Activated naive CD4-positive, alpha-beta T cell treated with anti-CD3 and anti-CD28 coated beads, Interleukin-2, amount 50 U/mL, for 16 hours (primary cell): ENCODE results near the gene S100P.
A peak's percentile ranks its signal among the peaks of the same experiment; 100 is the strongest.
"Not testable (repeated sequence)": the region's sequence is repeated elsewhere in the genome, so short reads cannot be mapped to it uniquely, and the experiment has no call there.

Source experiments
- DNase-seq: peaks from one replicate; pipeline ENCODE4 v3.0.0-alpha.2; 2020

The S100P gene

DNA sequence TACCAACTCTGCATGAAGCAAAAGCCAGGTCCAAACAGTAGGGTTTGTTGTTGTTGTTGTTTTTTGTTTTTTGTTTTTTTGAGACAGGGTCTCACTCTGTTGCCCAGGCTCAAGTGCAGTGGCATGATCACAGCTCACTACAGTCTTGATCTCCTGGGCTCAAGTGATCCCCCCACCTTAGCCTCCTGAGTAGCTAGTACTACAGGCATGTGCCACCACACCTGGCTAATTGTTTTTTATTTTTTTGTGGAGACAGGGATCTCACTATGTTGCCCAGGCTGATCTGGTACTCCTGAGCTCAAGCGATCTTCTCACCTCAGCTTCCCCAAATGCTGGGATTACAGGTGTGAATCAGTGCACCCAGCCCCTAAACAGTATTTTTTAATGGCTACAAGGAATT, 6.2 kb downstream of the S100P start:
- DNase-seq, result no peak

GRCh38 chr4:6701371-6701770, 7.7 kb downstream of the S100P start:
- DNase-seq, result no peak

- no peak for DNase-seq
These were observed 9.1 kb downstream of the S100P start for GRCh38 chr4:6702761-6703160.

GRCh38 chr4:6703786-6704185, 10.1 kb downstream of the S100P start:
- no peak for DNase-seq

- DNase-seq, result no peak
These were observed 12.0 kb downstream of the S100P start for GRCh38 chr4:6705646-6706045.

DNA sequence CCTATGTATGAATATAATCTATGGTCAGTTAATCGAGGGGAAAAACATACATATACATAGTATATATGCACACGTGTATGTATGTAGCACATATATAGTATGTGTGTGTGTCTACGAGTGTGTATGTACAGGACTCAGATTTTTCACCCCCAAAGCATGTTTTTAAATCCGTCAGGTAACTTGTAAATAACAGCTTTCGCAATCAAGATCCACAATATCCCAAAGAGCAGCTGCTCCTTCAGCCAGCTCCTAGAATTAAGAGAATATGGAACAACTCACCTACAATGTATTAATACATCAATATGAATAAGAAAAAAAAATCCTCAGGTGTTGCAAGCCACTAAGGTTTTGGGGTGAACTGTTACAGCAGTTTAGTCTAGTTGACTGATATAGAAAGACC, 12.5 kb downstream of the S100P start:
- no peak for DNase-seq

DNA sequence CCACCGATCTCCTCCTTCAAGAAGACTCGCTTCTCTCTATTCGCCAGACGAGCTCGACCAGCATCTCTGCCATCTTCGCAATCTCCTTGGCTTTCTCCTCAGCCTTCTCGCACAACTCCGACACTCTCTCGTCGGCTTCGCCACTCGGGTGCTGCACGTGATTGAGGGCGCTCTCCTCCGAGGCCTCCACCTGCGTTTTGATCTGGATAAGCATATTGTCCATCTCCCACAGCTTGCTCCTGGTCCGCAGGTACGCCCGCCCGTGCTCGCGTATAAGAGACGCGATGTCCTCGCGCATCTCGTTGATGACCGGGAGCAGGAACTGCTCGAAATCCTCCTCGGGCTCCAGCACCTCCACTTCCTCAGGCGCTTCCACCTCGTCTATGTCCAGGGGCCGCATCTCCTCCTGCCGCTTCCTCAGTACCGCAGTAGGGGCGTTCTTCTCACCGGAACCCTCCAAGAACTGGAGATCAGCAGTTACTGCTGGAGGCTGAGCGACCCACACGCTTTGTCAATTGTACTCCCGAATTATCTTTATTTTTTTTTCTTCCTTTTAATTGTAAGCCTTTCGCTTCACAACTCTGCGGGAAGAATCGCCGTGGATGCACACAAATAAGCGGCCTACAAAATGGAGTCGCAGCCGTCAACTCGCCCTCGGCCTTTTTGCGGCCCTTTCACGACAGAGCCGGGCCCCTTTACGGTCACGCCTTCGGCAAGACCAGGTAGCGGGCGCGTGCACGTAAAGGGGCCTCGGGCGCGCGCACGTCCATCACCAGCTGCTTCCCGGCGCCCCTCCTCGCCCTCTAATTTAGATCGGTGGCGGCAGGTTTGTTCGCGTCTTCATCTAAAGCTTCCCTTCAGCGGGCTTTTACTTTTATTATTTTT, 15.8 kb downstream of the S100P start, which contains the start of gene MRFAP1L1:
TSS of gene MRFAP1L1 (minus strand) at position 636 of the 885 bp plus-strand sequence. CDS start at position 400, 236 bp downstream.
- peak; percentile 98 for DNase-seq

DNA sequence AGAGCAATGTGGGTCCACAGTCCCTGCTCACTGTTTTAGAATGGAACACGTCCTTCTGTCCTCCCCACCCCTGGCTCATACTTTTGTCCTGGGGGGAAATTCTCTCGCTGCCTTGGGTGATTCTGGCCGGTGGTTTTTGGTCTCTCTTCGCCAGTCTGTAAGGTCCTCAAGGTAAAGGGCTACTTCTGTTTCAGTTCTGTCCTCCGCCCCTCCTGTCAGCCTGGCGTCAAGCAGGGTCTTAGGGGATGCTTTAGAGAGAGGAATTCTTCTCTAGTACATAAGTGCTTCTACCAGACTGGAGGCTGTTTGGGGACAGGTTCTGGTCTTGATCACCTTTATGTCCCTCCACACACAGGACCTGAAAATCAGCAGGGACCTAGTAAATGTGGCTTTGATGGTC, 16.6 kb downstream of the S100P start:
- no peak for DNase-seq

DNA sequence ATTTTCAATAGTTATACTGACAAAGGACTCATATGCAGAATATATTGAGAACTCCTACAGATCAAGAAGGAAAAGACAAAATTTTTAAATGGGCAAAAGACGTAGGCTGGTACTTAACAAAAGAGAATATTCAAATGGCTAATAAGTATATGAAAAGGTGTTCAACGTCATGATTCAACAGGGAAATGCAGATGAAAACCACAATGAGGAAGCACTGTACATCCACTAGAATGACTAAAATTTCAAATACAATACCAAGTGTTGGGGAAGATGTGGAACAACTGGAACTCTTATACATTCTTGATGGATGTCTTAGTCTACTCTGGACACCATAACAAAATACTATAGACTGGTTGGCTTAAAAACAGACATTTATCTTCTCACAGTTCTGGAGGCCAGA, 17.3 kb downstream of the S100P start:
- no peak for DNase-seq

- no peak for DNase-seq
These were observed 21.3 kb downstream of the S100P start for GRCh38 chr4:6714954-6715353.

DNA sequence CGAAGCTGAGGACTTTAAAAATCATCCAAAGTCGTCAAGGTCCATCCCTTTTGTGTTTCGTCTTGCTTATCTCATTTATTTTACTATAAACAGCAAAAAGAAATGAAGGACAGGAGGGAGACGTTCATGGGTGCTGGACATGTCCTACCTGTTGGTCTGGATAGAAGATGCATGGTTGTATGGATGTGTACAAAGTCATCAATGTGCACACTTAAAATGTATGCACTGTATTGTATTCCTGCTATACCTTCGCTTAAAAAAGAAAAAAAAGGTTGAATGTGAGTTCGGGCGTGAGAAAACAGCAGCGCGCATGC, 22.0 kb downstream of the S100P start:
- no peak for DNase-seq

GRCh38 chr4:6716018-6716911, 22.6 kb downstream of the S100P start, which contains the start of gene BLOC1S4:
Gene BLOC1S4 (plus strand): TSS chr4:6716174. CDS start chr4:6716210, 36 bp downstream.
- DNase-seq, result peak; percentile 87

- DNase-seq, result no peak
These were observed 23.4 kb downstream of the S100P start for GRCh38 chr4:6716958-6717655.

DNA sequence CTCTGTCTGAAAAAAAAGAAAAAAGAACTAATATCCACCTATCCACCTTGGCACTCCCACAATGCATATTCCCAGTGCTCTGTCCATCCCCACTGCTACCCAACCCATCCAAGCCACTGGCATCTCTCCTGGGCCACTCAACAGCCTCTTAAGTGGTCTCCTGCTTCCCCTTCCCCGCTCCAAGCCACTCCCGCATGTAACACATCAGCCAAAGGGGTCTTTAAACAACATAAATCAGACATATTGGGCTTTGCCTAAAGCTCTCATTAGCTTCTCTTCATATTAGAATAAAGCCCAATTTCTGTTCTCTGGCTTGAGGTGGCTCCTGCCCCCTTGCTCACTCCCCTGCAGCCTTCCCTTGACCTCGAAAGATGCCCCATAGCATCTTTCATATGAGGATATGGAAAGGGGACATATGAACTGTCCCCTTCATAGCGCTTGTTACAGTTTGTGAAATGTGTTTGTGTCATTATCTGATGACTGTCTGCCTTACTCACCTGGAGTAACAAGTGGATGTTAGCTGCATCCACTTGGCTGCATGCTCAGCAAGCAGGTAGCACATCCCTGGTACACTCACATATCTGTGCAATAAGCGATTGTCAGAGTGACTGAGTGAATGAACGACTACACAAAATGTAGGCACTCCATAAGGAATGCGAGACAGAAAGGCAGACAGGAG, 25.4 kb downstream of the S100P start:
- no peak for DNase-seq

- no peak for DNase-seq
These were observed 26.0 kb downstream of the S100P start for GRCh38 chr4:6719611-6720179.

- peak; percentile 82 for DNase-seq
These were observed 26.6 kb downstream of the S100P start for GRCh38 chr4:6720202-6720699.

DNA sequence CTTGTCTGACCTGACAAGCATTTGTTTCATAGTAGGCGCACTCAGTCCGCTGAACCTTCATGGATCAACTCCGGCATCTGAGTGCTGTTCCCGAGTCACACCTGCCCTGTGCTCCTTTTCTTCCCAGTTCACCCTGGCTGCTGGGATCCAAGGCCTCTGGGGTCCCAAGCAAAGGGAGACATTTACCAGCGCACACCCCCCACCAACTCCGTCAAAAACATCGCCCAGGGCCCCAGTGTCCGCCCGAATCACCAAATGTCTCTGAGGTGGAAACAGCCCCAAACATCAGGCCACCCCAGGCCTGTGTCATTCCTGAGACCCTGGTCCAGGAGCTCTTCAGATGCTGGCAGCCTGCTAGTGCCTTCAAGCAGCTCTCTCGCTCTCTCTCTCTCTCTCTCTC, 27.4 kb downstream of the S100P start:
- DNase-seq, result no peak

GRCh38 chr4:6722891-6723290, 29.2 kb downstream of the S100P start:
- no peak for DNase-seq

DNA sequence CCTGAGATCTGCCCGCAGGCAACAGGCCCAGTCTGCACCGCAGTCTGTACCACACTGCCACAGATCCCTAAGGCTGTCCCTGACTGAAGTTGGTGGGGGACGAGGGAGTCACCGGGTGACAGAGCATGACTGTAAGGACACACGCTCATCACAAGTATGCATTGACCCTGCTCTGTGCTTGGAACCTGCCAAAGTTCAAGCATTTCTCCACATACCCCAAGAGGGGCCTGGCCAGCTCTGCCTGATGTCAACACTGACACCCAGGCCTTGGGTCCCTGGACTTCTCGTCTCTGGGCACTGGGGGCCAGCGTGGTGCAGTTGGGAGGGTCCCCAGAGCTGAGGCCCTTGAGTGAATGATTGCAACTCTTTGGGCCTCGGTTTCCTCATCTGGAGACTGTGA, 30.2 kb downstream of the S100P start:
- no peak for DNase-seq

GRCh38 chr4:6724421-6725111, 30.9 kb downstream of the S100P start:
- no peak for DNase-seq

GRCh38 chr4:6725427-6725961, 31.8 kb downstream of the S100P start:
- not testable (repeated sequence) for DNase-seq
